Measurements from ENCODE around the gene UNC93A.
"Not testable (repeated sequence)": the region's sequence is repeated elsewhere in the genome, so short reads cannot be mapped to it uniquely, and the experiment has no call there.

Gene UNC93A

GRCh38 chr6:167293590-167294091, 2.5 kb downstream of the UNC93A start:
- DNase-seq (ENCODE audit: low read depth), result no peak

DNA sequence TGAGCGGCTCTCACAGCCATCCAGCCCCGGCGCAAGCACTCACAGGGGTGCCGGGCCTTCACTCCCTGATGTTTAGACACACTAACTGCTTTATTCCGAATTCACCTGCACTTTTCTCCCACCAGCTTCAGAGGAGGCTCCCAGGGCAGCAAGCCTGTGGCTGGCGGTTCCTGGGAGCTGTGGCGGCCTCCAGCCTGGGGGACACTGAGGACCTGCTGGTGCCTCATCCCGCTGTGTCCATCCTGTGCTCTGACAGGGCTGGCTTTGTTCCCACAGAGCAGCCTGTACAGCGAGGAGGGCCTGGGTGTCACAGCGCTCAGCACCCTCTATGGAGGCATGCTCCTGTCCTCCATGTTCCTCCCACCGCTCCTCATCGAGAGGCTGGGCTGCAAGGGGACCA, 3.1 kb downstream of the UNC93A start:
- DNase-seq (ENCODE audit: low read depth), result no peak

GRCh38 chr6:167294651-167295494, 3.8 kb downstream of the UNC93A start:
- no peak for DNase-seq (ENCODE audit: low read depth)

DNA sequence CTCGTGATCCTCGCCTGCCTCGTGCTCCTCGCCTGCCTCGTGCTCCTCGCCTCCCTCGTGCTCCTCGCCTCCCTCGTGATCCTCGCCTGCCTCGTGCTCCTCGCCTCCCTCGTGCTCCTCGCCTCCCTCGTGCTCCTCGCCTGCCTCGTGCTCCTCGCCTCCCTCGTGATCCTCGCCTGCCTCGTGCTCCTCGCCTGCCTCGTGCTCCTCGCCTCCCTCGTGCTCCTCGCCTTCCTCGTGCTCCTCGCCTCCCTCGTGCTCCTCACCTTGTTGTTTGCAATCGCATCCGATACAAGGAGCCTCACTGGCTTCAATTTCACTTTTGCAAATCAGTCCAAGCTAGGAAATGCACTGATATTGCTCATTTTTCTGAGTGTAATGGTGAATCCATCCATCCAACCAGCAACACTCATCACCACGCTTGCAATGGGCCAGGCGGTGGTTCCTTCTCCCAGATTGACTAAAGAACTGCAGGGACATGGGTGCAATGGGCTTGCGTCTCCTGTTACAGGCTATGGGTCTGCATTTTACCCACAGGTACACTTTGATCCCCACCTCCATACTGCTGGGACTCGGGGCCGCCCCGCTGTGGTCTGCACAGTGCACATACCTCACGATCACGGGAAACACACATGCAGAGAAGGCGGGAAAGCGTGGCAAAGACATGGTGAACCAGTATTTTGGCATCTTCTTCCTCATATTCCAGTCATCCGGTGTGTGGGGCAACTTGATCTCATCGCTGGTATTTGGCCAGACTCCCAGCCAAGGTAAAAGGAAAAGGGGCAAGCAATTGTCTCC, 4.6 kb downstream of the UNC93A start:
- no peak for DNase-seq (ENCODE audit: low read depth)

GRCh38 chr6:167296293-167296690, 5.2 kb downstream of the UNC93A start:
- no peak for DNase-seq (ENCODE audit: low read depth)

GRCh38 chr6:167296902-167297301, 5.8 kb downstream of the UNC93A start:
- DNase-seq (ENCODE audit: low read depth), result no peak

- no peak for DNase-seq (ENCODE audit: low read depth)
Measured at GRCh38 chr6:167298127-167298526, 7.0 kb downstream of the UNC93A start.

DNA sequence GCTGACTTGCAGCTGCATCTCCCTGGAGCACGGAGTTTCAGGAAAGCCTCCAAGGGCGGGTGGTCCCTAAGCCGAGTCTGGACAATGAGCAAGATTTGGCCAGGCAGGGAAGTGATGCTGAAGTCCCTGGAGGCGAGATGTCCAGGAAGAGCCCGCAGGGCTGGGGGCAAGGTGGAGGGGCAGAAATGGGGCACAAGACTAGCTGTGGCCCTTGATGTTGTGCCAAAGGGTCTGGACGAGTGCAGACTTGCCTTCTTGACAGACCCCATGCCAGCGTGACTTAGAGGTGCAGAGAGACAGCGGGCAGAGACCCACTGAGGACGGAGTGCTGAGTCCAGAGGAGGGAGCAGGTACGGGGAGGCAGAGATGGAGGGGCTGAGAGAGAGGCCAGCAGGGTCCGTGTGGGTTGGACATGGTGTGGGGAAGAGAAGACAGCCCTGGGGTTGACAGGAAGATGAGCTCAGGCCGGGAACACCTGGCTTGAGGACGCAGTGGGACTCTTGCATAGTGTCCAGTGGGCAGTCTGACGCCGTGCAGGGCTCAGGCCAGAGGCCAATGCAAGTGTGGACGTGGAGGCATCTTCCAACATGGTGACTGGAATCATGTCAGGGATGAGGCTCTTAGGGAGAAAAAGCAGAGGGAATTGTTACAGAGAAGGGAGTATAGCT, 8.7 kb downstream of the UNC93A start:
- no peak for DNase-seq (ENCODE audit: low read depth)

DNA sequence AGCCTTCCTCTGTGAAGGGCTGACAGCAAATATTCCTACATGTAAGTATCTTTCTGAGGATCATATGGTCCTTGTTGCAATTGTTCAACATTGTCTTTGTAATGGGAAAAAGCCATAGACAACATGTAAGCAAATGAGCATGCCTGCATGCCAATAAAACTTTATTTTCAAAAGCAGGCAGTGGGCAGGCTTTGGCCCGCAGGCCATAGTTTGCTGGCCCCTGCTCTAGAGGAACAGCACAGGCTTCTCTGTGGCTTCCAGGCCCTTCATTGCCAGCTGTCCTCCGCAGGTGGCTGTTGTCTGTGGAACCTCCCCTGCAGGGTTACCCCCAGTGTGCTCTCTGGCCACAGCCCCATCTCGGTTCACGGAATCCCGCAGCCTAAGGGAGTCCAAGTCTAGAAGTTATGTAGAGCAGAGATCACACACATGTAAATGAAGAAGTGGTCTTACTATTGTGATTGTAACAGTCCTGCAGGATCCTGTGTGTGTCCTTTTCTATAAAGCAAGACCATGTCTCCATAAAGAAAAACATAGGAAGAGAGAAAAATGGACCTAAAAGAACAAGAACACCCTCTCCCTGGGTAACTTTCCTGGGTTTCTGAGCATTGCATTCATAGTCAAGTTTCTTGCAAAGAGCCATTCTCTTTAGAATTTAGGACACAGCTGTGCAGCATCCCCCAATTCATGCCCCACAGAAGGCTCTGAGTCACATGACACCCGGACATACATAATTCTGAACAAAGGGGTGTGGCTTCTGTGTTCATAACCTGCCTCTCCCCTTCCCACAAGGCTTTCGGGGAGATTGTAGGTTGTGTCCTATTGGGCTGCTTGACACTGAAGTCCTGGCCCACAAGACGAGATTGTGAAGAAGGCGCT, 10.0 kb downstream of the UNC93A start:
- no peak for DNase-seq (ENCODE audit: low read depth)

- no peak for DNase-seq (ENCODE audit: low read depth)
Measured at GRCh38 chr6:167302074-167302473, 11.0 kb downstream of the UNC93A start.

DNA sequence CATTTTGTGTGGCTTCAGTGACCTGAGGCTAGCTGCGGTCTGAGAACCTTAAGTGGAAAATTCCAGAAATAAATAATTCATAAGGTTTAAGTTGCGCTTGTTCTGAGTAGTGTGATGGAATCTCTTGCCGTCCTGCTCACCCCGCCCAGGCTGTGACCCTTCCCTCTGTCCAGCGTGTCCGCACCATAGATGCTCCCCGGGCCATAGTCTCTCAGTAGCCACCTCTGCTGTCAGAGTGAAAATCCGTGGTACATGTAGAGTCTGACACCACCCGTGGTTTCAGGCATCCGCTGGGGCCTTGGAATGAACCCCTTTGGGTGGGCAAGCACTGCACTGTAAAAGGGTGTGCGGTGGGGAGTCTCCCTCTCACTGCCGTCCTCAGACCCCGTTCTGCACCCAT, 11.7 kb downstream of the UNC93A start:
- DNase-seq (ENCODE audit: low read depth), result no peak

DNA sequence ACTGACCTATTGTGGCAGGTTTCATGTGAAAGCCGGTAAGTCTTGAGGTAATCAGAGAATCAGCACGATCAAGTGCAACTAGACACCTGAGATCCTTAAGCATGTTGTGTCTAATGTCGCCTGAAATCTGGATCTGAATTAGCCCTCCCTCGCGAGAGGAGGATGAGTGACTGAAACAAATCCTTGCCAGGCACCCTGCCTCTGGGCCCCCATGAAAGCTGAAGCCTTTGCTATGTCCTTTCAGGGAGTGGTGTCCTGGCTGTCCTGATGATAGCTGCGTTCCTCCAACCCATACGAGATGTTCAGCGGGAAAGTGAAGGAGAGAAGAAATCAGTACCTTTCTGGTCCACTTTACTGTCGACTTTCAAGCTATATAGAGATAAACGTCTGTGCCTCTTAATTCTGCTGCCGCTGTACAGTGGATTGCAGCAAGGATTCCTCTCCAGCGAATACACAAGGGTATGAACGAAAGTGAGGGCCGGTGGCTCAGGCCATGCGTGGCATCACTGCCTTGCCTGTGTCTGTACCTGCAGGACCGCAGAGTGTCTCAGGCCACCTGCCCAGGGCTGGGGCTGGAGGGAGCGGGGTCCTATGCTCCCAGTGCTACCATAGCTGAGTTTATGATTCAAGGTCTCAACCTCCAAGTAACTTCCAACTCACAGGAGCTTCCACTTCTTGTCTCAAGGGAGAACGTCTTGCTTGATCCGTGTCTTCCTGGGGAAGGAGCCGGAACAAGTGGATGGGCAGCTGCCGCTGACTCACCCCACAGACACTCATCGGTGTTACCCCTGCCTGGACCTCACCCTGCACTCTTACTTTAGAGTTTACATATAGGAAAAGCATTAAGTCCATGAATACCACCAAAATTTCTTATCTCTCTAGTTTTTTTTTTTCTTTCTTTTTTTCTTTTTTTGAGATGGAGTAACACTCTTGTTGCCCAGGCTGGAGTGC, 12.8 kb downstream of the UNC93A start:
- DNase-seq (ENCODE audit: low read depth), result no peak

DNA sequence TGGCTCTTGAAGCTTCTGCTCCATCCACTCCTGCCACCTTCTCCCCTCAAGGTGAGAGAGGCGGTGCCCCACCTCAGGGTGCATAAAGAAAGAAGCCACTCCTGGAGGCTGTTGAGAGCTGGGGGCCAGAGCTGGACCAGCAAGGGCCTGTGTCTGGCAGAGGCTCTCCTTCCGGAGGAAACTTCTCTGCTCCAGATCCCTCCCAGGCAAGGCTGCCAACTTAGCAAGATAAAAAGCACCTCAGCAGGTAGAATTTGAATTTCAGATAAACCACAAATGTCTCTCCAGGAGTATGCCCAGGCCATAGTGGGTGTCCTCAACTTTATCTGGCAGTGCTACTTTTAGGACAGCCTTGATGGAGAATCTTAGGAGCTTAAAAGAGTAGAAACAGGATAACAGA, 13.8 kb downstream of the UNC93A start:
- DNase-seq (ENCODE audit: low read depth), result no peak

GRCh38 chr6:167305796-167306195, 14.7 kb downstream of the UNC93A start:
- DNase-seq (ENCODE audit: low read depth), result no peak

- no peak for DNase-seq (ENCODE audit: low read depth)
Measured at GRCh38 chr6:167306401-167306998, 15.4 kb downstream of the UNC93A start.

- DNase-seq (ENCODE audit: low read depth), result no peak
Measured at GRCh38 chr6:167307342-167307955, 16.3 kb downstream of the UNC93A start.

DNA sequence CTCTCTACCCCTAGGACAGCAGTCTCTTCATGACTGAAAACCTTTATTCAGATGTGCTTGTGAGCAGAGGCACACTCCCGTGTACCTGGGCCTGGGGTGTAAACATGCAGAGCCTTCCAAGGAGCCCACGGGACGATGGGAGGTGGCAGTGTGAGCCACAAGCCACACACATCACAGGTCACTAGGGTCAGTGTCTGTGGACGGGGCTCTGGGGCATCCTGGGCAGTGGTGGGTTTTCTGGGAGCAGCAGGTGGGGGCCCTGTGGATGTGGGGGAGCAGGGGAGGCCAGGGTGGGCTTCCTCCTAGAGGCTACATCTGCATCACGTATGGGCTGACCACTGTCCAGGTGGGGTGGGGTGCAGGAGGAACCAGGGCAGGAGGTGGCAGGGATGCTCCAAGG, 17.1 kb downstream of the UNC93A start:
- no peak for DNase-seq (ENCODE audit: low read depth)

DNA sequence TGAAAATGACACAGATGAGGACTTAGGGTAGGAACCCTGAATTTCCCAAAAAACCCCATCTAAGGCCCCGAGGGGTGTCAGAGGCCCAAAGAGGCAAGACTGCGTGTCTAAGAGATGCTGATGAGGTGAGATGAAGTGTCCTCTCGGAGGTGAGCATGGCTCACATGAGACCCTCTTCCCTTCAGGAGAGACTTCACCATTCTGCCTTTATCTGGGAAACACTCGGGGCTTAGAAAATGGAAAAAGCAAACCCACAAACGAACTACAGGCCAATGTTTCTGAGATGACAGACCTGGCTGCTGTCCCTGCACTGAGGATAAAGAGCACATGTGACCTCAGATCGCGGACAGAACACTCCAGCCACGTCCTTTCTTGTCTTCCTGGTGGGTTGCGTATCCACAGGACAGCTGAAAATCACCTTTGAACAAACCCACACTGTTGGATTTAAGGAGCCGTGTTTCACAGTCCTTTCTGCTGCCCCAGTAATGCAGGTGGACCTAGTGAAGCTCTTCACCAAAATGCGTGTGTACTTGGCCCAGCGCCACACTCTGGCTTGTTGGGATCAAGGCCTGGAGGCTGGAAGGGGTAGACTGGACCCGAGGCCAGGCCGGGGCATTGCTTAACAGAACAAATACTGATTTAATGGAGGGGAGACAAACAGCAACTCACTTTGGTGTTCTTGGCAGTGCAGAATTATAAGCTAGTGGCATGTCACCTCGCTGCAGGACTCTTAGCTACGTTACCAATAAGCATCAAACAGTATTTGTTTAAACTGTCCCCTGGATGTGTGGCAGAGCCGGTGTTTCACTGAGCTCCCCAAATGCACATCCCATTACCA, 18.5 kb downstream of the UNC93A start:
- not testable (repeated sequence) for DNase-seq (ENCODE audit: low read depth)

DNA sequence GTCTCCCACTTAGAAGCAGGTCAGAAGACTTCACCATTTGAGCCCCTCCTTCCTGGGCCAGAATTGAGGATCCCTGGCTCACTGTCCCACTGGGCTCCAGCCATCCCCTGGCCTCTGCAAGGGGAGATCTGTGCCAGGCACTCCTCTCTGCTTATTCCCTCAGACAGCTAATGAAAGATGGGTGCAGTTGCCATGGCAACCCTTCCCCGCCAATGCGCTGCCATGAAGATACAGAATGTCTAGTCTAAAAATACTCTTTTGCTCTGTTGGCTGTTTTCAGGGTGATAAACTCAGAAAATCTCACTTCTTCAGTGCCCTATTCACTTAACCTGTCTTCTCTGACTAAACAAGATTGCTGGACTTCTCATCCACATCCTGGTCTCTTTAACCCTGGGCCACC, 20.2 kb downstream of the UNC93A start:
- DNase-seq (ENCODE audit: low read depth), result no peak
